ENCODE data around the gene VKORC1.

VKORC1 gene

GRCh38 chr16:31130336-31130891, 35.8 kb upstream of the VKORC1 start:
- DNase-seq (ENCODE audit: low spot score): no peak

DNA sequence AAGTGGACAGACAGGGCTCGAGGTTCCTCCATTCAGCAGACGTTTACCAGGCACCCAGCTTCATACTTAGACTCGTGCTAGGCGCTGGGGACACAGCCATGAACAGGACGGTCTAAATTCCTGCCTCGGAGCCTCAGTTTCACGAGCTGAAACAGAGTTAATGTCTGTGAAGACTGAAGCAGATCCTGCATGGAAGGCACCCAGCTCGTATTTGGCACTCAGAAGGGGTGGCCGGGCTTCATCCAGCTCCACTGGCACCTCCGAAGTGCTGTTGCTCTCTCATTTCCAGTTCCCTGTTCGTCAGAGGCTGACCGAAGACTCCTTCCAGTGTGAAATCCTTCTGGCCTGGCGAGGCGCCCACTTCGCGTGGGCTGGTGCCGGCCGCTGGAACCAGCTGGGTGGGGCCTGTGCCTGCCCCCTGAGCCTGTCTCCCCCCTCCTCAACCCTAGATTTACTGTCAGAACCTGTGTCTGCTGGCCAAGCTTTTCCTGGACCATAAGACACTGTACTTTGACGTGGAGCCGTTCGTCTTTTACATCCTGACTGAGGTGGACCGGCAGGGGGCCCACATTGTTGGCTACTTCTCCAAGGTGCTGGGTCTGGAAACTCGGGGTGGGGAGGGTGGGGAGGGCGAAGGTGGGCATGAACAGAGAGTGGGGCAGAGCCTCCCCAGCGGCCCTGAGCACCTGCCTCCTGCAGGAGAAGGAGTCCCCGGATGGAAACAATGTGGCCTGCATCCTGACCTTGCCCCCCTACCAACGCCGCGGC, 35.2 kb upstream of the VKORC1 start:
- DNase-seq (ENCODE audit: low spot score): peak; percentile 37

GRCh38 chr16:31128711-31129567, 34.3 kb upstream of the VKORC1 start:
- DNase-seq (ENCODE audit: low spot score): peak; percentile 67

DNA sequence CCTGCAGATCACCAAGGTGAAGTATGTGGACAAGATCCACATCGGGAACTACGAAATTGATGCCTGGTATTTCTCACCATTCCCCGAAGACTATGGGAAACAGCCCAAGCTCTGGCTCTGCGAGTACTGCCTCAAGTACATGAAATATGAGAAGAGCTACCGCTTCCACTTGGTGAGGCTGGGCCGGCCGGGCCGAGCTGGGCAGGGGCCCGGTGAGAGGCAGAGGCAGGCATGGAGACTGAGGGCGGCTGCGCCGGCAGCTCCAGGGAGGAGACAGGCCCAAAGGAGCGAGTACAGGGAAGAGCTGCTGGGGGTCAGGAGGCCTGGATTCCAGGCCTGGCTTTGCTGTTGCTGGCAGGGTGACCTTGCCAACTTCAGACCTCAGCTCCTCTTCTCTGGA, 32.6 kb upstream of the VKORC1 start:
- no peak for DNase-seq (ENCODE audit: low spot score)

DNA sequence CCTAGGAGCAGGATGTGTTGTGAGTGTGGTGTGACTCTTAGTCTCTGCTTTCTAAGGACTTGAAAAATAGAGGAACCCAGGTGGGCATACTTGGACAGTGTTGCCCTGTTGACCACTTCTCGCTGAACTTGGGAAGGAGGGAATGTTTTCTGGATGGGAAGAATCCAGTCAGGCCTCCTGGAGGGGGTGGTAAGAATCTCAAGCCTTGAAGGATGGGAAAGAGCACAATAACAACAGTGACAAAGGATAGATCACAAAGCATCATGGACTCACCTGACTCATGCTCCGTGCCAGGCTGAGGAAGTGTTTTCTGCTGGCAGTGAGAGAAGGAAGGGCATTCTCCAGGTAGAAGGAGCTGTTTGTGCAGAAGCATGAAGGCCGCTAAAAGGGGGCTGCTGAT, 31.2 kb upstream of the VKORC1 start:
- no peak for DNase-seq (ENCODE audit: low spot score)

- no peak for DNase-seq (ENCODE audit: low spot score)
Observed at GRCh38 chr16:31120129-31120528, 25.5 kb upstream of the VKORC1 start.

DNA sequence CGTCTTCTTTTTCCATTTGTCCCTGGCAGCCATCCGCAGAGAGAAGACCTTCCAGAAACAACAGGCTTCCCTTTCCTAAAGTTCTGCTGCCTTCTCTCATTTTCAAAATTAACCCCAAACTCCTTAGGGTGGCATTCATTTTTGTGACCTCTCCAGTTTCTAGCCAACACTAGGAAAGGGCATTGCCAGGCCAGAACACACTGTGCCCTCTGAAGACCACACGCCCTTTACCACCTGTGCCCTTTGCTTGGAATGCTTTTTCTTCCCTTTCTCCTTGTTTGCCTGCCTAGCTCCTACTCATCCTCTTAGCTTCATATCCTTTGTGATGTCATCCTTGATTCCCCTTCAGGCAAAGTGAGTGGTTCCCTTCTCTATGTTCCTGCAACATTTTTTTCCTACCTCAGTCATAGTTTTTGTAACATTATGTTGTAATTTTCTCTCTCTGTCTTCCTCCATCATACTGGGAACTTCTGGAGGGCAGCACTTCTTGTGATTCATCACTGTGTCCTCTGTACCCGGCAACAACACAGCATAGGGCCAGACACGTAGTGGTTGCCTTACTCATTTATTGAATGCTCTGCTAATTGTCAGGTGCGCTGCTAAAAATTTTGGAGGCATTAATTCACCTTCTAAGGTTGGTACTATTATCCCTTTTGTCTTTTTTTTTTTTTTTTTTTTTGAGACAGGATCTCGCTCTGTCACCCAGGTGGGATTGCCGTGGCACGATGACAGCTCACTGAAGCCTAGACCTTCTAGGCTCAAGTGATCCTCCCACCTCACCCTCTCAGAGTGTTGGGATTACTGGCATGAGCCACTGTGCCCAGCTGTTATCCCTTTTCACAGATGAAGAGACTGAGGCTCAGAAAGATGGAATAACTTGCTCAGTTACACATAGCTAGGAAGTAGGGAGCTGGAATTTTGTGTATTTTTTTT, 23.9 kb upstream of the VKORC1 start:
- DNase-seq (ENCODE audit: low spot score): no peak

GRCh38 chr16:31117384-31118222, 23.0 kb upstream of the VKORC1 start, which contains the start of gene KAT8:
KAT8 (plus strand) TSS chr16:31117664; CDS start chr16:31117682, 18 bp downstream.
- peak; percentile 96 for DNase-seq (ENCODE audit: low spot score)

DNA sequence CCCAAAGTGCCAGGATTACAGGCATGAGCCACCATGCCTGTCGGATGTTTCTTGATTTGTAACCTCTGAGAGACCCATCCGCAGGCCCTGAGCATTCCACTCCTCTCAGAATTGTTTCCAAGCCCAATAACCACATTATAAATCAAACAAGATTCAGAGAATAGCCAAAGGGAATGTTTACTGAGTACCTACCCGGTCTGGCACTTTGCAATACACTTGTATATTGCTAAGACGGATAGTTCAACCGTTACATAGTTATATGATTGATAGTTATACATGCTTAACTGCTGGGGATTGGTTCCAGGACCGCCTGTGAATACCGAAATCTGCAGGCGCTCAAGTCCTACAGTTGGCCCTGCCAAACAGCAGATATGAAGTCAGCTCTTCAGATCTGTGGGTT, 19.9 kb upstream of the VKORC1 start:
- DNase-seq (ENCODE audit: low spot score): no peak

DNA sequence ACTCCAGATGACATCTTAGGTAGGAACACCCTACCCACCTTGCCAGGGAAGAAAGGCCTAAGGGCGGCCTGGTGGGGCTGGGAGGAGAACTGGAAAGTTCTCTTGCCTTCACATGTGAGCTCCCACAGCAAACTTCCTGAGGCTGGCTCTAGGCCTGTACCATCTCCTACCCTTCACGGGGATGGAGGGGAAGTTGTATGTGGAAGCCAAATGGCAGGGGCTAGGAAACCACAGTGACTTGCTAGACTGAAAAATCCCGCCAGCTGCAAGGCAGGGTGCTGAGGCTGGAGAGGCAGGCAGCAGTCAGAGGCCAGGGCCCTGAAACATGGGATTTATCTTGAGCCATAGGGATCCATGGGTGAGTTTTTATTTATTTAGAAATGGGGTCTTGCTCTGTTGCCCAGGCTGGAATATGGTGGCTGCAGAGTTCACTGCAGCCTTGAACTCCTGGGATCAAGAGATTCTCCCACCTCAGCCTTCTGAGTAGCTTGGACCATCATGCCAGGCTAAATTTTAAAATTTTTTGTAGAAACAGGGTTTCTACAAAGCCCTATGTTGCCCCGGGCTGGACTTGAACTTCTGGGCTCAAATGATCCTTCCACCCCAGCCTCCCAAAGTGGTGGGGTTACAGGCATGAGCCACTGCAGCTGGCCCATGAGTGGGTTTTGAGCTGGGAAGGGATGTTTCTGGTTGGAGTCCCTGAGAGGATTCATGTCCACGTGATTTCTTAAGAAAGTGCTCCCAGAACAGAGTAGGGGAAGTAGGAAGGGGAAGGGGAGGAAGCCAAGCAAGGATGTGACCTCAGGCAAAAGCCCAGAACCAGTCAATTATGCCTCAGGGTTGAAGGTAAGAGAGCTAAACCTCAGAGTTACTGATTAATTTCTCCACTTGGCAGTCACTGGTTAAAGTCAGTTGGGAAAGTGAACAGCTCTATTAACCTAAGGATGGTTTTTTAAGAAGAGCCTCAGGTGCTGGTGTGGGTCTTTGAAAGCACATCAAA, 18.8 kb upstream of the VKORC1 start:
- peak; percentile 74 for DNase-seq (ENCODE audit: low spot score)

- no peak for DNase-seq (ENCODE audit: low spot score)
Observed at GRCh38 chr16:31112711-31113110, 18.1 kb upstream of the VKORC1 start.

GRCh38 chr16:31111881-31112466, 17.4 kb upstream of the VKORC1 start:
- no peak for DNase-seq (ENCODE audit: low spot score)

DNA sequence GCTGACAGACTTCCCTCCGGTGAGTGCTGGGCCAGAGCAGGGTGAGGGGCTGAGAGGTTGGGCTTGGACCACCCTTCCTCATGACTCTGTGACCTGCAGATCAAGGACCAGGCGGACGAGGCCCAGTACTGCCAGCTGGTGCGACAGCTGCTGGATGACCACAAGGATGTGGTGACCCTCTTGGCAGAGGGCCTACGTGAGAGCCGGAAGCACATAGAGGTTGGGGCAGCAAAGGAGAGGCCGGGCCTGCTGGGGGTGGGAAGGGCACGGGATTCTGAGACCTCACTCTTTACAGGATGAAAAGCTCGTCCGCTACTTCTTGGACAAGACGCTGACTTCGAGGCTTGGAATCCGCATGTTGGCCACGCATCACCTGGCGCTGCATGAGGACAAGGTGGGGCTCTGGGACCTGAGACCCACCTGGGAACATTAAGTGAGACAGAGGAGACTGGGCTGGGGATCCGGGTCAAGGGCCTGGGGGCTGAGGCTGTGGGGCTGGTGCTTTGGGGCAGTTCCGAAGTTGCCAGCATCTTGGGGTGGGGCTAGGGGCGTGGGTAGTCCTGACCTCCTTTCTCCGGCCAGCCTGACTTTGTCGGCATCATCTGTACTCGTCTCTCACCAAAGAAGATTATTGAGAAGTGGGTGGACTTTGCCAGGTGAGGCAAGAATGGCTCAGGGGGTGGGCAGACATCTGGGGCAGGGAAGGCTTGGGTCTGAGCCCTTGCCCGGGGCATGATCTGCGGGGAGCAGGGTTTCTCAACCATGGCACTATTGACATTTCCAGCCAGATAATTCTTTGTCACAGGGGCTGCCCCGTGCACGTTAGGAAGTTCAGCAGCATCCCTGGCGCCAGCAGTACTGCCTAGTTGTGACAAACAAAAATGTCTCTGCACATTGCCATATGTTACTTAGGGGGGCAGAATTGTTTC, 15.8 kb upstream of the VKORC1 start:
- DNase-seq (ENCODE audit: low spot score): no peak

DNA sequence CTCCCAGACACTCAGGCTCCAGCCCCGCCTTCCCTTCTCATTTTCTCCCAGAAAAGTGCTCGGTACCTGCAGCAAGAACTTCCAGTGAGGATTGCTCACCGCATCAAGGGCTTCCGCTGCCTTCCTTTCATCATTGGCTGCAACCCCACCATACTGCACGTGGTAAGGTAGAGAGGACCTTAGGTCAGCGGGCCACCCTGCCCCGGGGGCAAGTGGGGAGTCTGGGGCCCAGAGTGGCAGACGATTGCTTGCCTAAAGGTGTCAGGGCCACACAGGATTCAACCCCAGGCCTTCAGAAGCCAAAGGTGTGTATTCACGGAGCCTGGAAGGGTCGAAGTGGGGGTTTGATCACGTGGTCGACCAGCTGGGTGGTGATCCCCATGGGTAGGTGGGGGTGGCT, 15.0 kb upstream of the VKORC1 start:
- no peak for DNase-seq (ENCODE audit: low spot score)

GRCh38 chr16:31108794-31109558, 14.4 kb upstream of the VKORC1 start:
- no peak for DNase-seq (ENCODE audit: low spot score)

- peak; percentile 62 for DNase-seq (ENCODE audit: low spot score)
Observed at GRCh38 chr16:31108035-31108793, 13.6 kb upstream of the VKORC1 start, which contains the start of gene BCKDK. BCKDK (plus strand) TSS chr16:31108386; CDS start chr16:31109224, 838 bp downstream.

Data from pons (tissue), 1 donor.